Stimulated activated naive CD8-positive, alpha-beta T cell treated with anti-CD3 and anti-CD28 coated beads, Interleukin-15, Interleukin-2, amounts not matched to agents 100 ng/mL and 50 ng/mL, for 24 hours (primary cell): ENCODE measurements around the gene FBXW7.

ENCODE experiments used
- H3K27ac Mint-ChIP-seq: one replicate; pipeline ENCODE4 v1.8.0; 2021; ENCODE audit warnings: mild to moderate bottlenecking, mixed read lengths
- H3K27me3 Mint-ChIP-seq: one replicate; pipeline ENCODE4 v1.8.0; 2021; ENCODE audit warnings: mixed read lengths
- H3K36me3 Mint-ChIP-seq: one replicate; pipeline ENCODE4 v1.8.0; 2021; ENCODE audit warnings: low read depth, mixed read lengths
- H3K4me1 Mint-ChIP-seq: one replicate; pipeline ENCODE4 v1.8.0; 2021; ENCODE audit warnings: low read depth, mixed read lengths
- H3K4me3 Mint-ChIP-seq: one replicate; pipeline ENCODE4 v1.8.0; 2021; ENCODE audit warnings: mild to moderate bottlenecking, mixed read lengths
- H3K9me3 Mint-ChIP-seq: one replicate; pipeline ENCODE4 v1.8.0; 2021; ENCODE audit warnings: mixed read lengths

The FBXW7 gene

GRCh38 chr4:152296386-152296785, 239.5 kb downstream of the FBXW7 start:
- H3K9me3 Mint-ChIP-seq, result no peaks in the 10 kb centered on the region
- H3K4me3 Mint-ChIP-seq, result no peak overlapping the region
- no peaks in the 10 kb centered on the region for H3K27me3 Mint-ChIP-seq
- H3K27ac Mint-ChIP-seq, result no peak overlapping the region
- H3K4me1 Mint-ChIP-seq, result no peaks in the 10 kb centered on the region
- H3K36me3 Mint-ChIP-seq, result no peaks in the 10 kb centered on the region

- no peak overlapping the region for H3K27ac Mint-ChIP-seq
- no peaks in the 10 kb centered on the region for H3K4me1 Mint-ChIP-seq
- H3K9me3 Mint-ChIP-seq, result no peaks in the 10 kb centered on the region
Observed at GRCh38 chr4:152294765-152295164, 241.1 kb downstream of the FBXW7 start.

GRCh38 chr4:152294331-152294730, 241.6 kb downstream of the FBXW7 start:
- Mint-ChIP-seq H3K27me3 (no peaks in the 10 kb centered on the region), H3K4me3 (no peak overlapping the region), H3K36me3 (no peaks in the 10 kb centered on the region), H3K9me3 (no peaks in the 10 kb centered on the region), H3K27ac (no peak overlapping the region), H3K4me1 (no peaks in the 10 kb centered on the region)

More at GRCh38 chr4:152294765-152295164, 241.1 kb downstream of the FBXW7 start:
- Mint-ChIP-seq H3K27me3 (no peaks in the 10 kb centered on the region), H3K4me3 (no peak overlapping the region), H3K36me3 (no peaks in the 10 kb centered on the region)

- H3K4me3 Mint-ChIP-seq, result no peak overlapping the region
- no peaks in the 10 kb centered on the region for H3K9me3 Mint-ChIP-seq
- H3K27me3 Mint-ChIP-seq, result no peaks in the 10 kb centered on the region
- H3K27ac Mint-ChIP-seq, result no peak overlapping the region
- H3K36me3 Mint-ChIP-seq, result no peaks in the 10 kb centered on the region
- H3K4me1 Mint-ChIP-seq, result no peaks in the 10 kb centered on the region
Observed at GRCh38 chr4:152293527-152293926, 242.4 kb downstream of the FBXW7 start.

DNA sequence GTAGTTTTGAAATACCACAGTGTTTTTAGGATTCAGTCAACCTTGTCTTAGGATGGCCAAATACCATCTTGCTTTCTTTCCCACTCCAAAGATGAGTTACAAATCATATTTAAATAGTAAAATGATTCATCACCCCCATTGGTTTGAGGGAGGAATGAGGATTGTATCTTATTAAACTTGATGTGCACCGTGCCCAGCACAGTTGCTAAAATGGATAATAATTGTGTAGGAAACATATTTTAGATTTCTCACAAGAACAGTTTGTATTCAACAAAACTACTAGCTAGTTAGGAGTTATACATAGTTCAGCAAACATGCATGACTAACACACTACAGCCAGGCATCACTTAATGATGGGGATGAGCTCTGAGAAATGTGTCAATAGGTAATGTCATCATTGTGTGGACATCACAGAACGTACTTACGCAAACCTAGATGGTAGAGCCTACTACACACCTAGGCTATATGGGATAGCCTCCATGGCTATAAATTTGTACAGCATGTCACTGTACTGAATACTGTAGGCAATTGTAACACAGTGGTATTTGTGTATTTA, 245.4 kb downstream of the FBXW7 start:
- no peak overlapping the region for H3K27ac Mint-ChIP-seq

GRCh38 chr4:152289941-152290340, 246.0 kb downstream of the FBXW7 start:
- Mint-ChIP-seq H3K36me3 (no peaks in the 10 kb centered on the region), H3K9me3 (no peaks in the 10 kb centered on the region), H3K4me1 (no peaks in the 10 kb centered on the region), H3K27ac (no peak overlapping the region), H3K4me3 (no peak overlapping the region), H3K27me3 (no peaks in the 10 kb centered on the region)

More for the DNA sequence above, 245.4 kb downstream of the FBXW7 start:
- H3K9me3 Mint-ChIP-seq, result no peaks in the 10 kb centered on the region
- no peaks in the 10 kb centered on the region for H3K4me1 Mint-ChIP-seq
- no peaks in the 10 kb centered on the region for H3K27me3 Mint-ChIP-seq
- H3K4me3 Mint-ChIP-seq, result no peak overlapping the region
- no peaks in the 10 kb centered on the region for H3K36me3 Mint-ChIP-seq

- no peaks in the 10 kb centered on the region for H3K27me3 Mint-ChIP-seq
- no peaks in the 10 kb centered on the region for H3K9me3 Mint-ChIP-seq
- no peak overlapping the region for H3K27ac Mint-ChIP-seq
- H3K4me1 Mint-ChIP-seq, result no peaks in the 10 kb centered on the region
- no peak overlapping the region for H3K4me3 Mint-ChIP-seq
- no peaks in the 10 kb centered on the region for H3K36me3 Mint-ChIP-seq
Observed at GRCh38 chr4:152289541-152289940, 246.4 kb downstream of the FBXW7 start.

DNA sequence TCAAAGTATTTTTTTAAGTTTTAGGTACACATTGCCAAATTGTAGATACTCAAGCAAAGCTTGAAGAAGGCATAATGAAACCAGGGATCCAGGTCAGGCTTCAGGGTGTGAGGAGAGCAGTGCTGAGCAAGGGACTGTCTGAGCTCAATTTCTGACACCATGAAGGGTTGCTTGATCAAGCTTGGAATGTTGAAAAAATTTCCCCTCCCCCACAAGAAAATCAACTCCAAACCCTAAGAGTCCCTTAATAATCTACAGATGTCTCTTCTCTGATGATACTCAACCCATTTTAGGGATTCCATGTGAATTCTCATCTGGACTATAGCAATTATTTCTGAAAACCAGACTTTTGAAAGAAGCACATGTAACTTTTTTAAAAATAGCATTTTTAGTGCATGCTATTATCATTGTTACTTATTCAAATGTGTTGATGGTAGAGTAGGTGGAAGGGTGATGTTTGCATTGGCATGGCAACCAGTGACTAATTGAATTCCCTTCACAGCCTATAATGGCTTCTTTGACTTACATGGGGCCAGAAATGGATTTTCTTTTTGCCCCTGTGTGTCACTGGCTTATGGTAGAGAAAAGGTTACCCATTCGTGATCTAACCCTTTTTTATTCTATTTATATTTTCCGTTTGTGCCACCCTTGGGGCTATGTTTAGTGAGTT, 252.0 kb downstream of the FBXW7 start:
- peaks cover 8% of the 10 kb centered on the region for H3K4me1 Mint-ChIP-seq
- no peak overlapping the region for H3K27ac Mint-ChIP-seq
- no peaks in the 10 kb centered on the region for H3K36me3 Mint-ChIP-seq
- no peak overlapping the region for H3K4me3 Mint-ChIP-seq
- no peaks in the 10 kb centered on the region for H3K27me3 Mint-ChIP-seq
- no peaks in the 10 kb centered on the region for H3K9me3 Mint-ChIP-seq

DNA sequence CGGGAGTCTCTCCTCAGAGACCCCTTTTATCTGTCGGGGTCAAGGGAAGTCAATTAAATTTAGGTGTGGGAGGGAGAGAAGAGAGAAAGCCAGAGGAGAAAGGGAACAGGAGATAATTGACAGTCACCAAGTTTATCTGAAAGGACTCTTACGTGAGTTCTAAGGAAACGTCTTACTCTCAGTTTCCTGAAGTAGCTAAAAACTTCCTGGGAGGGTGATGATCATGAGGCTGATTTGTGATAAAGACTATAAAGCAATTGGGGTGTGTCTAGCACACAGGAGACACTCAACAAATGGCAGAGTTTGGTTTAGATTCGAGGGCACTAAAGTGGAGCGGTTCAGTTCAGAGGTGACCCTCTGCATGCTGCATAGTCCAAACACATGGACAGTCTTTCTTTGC, 254.1 kb downstream of the FBXW7 start:
- Mint-ChIP-seq H3K9me3 (no peaks in the 10 kb centered on the region), H3K36me3 (no peaks in the 10 kb centered on the region), H3K27me3 (no peaks in the 10 kb centered on the region), H3K27ac (no peak overlapping the region), H3K4me1 (peaks cover 8% of the 10 kb centered on the region), H3K4me3 (no peak overlapping the region)

DNA sequence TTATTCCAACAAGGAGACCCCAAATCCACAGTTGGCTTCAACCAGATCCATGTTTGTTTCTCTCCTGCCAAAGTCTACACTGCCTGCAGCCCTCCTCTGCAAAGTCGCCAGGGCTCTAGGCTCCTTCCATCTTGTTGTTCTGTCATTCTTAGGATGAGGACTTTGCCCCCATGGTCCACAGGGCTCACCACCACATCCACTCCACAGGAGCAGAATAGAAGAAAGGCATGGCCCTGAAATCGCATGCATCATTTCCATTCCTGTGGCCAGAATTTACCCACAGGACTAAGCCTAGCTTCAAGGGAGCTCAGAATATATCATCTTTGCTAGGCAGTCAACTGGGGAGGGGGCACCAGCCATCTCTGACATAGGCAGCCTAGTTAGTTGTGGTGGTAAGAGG, 254.7 kb downstream of the FBXW7 start:
- no peak overlapping the region for H3K27ac Mint-ChIP-seq
- H3K27me3 Mint-ChIP-seq, result no peaks in the 10 kb centered on the region
- H3K9me3 Mint-ChIP-seq, result no peaks in the 10 kb centered on the region
- peaks cover 8% of the 10 kb centered on the region for H3K4me1 Mint-ChIP-seq
- H3K36me3 Mint-ChIP-seq, result no peaks in the 10 kb centered on the region
- no peak overlapping the region for H3K4me3 Mint-ChIP-seq

- Mint-ChIP-seq H3K9me3 (no peaks in the 10 kb centered on the region), H3K36me3 (no peaks in the 10 kb centered on the region), H3K4me1 (peaks cover 8% of the 10 kb centered on the region), H3K4me3 (no peak overlapping the region), H3K27me3 (no peaks in the 10 kb centered on the region), H3K27ac (no peak overlapping the region)
Observed at GRCh38 chr4:152279234-152279566, 256.7 kb downstream of the FBXW7 start.

DNA sequence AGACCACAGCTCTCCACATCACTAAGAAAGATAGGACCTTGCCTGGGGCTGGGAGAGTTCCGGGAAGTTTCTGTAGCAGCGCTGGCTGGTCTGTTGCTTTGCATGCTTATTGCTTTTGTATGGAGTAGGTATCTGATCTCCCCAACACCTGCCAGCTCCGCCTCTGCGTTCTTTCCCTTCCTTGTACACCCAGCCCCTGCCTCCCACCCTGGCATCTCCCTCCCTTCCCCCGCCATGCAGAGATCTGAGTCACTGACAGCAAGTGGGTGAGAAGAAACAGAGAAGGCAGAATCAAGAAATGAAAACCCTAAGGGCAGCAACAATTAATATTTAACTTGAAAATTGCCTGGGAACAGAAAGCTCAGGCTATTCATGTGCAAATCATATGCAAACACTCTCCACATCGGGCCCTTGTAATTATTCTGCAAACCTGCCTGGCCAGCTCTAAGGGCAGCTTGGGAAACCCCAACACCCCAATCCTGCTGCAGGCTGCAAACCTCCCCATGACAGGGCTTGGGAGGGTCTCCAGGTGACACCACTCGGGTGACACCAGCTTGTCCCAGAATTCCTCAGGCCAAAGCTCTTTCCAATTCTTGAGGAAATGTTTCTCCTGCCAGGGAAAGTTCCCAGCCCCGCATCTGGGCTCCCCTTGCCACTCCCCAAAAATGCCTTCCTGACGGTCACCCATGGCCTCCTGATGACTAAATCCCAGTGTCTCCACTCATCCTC, 257.2 kb downstream of the FBXW7 start:
- Mint-ChIP-seq H3K9me3 (no peaks in the 10 kb centered on the region), H3K4me1 (peaks cover 8% of the 10 kb centered on the region), H3K4me3 (no peak overlapping the region), H3K27me3 (no peaks in the 10 kb centered on the region), H3K27ac (no peak overlapping the region), H3K36me3 (no peaks in the 10 kb centered on the region)

GRCh38 chr4:152278172-152278504, 257.8 kb downstream of the FBXW7 start:
- Mint-ChIP-seq H3K4me3 (no peak overlapping the region), H3K36me3 (no peaks in the 10 kb centered on the region), H3K9me3 (no peaks in the 10 kb centered on the region), H3K4me1 (peaks cover 8% of the 10 kb centered on the region), H3K27me3 (no peaks in the 10 kb centered on the region), H3K27ac (no peak overlapping the region)

DNA sequence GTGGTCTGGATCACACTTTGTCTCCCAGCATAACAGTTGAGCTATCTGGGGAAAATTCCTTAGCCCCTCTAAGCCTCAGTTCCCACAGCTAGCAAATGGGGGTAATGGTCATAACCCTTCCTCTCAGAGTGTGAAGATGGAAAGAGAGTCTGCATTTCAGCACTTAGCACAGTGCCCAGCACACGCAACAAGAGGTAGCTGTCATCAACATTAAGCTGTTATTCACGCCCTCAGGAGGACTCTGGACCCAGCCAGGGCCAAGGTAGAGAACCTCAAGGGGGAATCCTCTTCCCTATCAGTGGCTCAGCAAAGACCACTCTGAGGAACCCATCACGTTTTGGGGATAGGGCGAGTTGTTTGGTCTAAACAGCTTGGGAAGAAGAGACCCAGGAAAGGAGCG, 258.6 kb downstream of the FBXW7 start:
- Mint-ChIP-seq H3K4me1 (peaks cover 8% of the 10 kb centered on the region), H3K4me3 (no peak overlapping the region), H3K27me3 (no peaks in the 10 kb centered on the region), H3K9me3 (no peaks in the 10 kb centered on the region), H3K27ac (no peak overlapping the region), H3K36me3 (no peaks in the 10 kb centered on the region)

DNA sequence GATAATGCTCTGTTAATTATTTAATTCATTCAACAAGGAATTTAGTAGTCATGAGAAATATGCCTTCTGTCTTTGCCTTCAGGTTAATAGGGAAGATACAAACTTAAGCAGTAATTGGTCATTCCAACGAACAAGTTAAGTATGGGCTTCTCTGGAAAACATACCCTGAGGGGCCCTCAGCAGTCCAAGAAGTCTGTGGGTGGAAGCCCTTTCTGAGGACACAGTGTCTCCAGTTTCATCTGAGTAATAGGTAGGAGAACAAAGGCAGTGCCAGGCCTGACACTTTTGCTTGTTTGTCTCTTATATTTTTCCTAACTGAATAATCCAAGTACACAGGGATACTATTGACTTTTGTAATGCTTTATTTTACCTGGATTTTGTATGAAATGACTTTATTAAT, 262.5 kb downstream of the FBXW7 start:
- Mint-ChIP-seq H3K4me1 (no peaks in the 10 kb centered on the region), H3K36me3 (no peaks in the 10 kb centered on the region), H3K27ac (no peak overlapping the region), H3K27me3 (no peaks in the 10 kb centered on the region), H3K9me3 (no peaks in the 10 kb centered on the region), H3K4me3 (no peak overlapping the region)
